GM20000 (cell line): ENCODE measurements around the gene ALOXE3.

ENCODE experiments used
- DNase-seq: peaks from one replicate; pipeline ENCODE4 v3.0.0; 2012; ENCODE audit warnings: low spot score
- TF ChIP-seq, protein P1 (sequence below): IDR thresholded peaks from 2 replicates; pipeline ENCODE4 v1.5.1; 2012; ENCODE audit warnings: mild to moderate bottlenecking, control low read depth; ENCODE audit errors: extremely low read depth, missing control alignments

ALOXE3 gene

GRCh38 chr17:8075081-8075480 lies 43.2 kb downstream of the ALOXE3 start:
- TF ChIP-seq, protein P1, sequence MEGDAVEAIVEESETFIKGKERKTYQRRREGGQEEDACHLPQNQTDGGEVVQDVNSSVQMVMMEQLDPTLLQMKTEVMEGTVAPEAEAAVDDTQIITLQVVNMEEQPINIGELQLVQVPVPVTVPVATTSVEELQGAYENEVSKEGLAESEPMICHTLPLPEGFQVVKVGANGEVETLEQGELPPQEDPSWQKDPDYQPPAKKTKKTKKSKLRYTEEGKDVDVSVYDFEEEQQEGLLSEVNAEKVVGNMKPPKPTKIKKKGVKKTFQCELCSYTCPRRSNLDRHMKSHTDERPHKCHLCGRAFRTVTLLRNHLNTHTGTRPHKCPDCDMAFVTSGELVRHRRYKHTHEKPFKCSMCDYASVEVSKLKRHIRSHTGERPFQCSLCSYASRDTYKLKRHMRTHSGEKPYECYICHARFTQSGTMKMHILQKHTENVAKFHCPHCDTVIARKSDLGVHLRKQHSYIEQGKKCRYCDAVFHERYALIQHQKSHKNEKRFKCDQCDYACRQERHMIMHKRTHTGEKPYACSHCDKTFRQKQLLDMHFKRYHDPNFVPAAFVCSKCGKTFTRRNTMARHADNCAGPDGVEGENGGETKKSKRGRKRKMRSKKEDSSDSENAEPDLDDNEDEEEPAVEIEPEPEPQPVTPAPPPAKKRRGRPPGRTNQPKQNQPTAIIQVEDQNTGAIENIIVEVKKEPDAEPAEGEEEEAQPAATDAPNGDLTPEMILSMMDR = no peak
- DNase-seq = no peak

DNA sequence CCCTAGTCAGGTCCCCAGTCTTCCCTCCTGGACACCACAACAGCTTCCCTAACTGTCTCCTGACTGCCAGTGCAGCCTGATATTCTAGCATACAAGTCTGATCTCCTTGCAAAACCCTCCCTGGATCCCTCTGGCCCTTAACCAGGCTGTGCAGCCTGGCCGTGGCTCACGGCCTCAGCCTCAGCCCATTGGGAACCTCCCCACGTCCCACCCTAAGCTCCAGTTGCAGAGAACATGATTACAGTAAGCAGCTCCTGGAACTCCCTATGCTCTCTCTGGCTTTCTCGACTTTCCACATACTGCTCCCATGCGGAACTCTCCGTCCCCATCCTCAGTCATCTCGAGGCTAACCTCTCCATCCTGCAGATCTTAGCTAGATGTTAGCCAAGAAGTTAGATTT lies 43.8 kb downstream of the ALOXE3 start:
- TF ChIP-seq, protein P1 = no peak
- DNase-seq = no peak

DNA sequence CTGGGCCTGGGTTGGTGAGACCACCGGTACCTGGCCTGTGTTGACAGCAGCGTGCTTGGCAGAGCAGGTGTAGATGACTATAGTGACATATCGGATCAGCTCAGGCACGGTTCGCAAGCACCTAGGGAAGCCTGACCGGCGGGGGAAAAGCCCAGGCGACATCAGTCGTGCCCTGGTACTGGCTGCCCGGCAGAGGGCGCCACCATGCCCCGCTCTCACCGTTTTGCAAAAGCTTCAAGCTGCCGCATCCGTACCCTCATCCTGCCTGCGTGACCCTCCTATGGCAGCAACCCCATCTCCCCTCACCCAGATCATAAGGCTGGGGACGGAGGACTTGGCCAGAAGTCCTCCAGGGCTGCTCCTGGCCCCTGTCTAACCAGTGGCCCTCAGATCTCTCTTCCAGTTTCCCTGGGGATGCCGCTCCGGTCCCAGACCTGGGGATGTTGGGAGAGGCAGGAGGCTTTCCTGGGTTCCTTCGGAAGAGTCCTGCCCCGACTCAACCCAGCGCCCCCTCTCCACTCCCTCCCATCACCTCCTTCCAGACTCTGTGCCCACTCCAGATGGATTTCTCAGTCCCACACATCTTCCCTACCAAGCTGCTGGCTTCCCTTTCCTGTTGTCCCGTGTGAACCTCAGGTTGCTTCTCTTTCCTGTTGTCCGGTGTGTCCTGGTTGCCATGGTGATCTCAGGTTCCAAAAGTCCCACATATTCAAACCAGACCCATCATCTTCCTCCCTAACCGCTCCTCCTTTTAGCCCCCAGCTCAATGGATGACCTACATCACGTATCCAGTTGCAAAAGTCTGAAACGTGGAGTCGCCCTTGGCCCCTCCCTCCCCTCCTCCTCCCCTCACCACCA lies 44.5 kb downstream of the ALOXE3 start:
- DNase-seq = peak; percentile 92
- TF ChIP-seq, protein P1 = peak; percentile 96

DNA sequence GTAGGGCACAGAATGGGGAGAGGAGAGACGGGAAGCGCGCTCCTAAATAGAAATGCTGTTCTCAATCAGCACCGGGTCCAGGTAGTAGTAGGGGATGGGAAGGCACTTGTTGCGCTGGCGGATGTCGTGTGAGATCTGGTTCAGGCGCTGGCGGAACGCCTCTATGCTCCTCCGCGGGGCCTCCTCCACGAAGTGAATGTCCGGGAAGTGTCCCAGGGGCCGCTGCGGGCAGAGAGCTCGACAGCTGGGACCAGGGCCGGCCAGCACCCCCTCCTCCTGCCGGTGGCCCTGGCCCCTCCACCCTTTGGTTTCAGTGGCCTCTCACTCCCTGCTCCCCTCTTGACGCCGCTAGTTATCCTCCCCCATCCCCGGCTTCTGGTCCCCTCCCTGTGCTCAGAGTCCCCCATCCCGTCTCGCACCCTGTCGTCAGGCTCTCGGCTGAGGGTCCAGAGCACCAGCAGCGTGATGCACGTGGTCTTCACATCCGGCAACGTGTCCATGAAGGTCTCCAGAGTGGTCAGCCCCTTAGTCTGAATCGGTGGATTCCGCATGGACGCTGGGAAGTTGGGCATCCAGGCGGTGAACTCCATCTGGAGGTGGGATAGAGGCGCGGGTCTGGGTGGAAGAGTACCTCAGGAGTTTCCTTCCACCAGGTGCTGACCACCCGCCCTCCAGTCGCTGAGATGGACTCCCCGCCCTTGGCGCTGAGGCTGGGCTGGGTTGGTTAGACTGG lies 45.4 kb downstream of the ALOXE3 start:
- no peak for DNase-seq
- TF ChIP-seq, protein P1 = no peak

DNA sequence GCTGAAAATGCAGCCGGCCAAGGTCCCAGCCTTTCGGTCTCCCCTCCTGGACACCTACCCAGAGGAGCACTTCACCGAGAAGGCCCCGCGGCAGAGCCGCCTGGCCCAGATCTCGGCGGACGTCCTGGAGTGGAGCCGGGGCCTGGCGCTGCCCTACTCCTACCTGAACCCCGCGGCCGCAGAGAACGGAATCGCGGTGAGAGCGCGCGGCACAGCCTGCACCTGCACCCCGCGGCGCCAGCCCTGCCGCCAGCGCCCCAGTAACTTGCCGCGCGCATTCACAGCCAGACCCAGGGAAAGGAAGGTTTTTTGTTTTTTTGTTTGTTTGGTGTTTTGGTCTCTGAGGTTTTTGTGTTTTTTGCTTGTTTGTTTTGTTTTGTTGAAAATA lies 46.0 kb downstream of the ALOXE3 start:
- TF ChIP-seq, protein P1 = no peak
- no peak for DNase-seq

GRCh38 chr17:8071496-8071895 lies 46.8 kb downstream of the ALOXE3 start:
- TF ChIP-seq, protein P1 = no peak
- no peak for DNase-seq

DNA sequence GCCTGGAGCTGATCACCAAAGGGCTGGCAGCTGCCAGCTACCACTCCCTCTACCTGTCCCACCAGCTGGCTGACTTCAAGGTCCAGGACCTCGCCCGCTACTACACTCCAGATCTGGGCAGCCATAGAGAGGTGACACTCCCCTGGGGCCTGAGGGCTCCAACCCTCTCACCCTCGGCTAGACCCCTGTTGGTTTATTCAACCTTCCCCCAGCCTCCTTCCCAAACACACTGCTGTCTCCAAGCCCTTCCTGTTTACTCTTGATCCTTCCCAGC lies 48.8 kb downstream of the ALOXE3 start:
- TF ChIP-seq, protein P1 = no peak
- no peak for DNase-seq
